Measurements from ENCODE around the gene LMO1.

- TF ChIP-seq ZNF70 (CRISPR knock-in tag; IDR thresholded peaks at IDR 0.05) = no peak
- no peak for TF ChIP-seq ARNTL (CRISPR knock-in tag; IDR thresholded peaks at IDR 0.05; ENCODE audit: borderline replicate concordance, low read depth)
- TF ChIP-seq, protein P1, sequence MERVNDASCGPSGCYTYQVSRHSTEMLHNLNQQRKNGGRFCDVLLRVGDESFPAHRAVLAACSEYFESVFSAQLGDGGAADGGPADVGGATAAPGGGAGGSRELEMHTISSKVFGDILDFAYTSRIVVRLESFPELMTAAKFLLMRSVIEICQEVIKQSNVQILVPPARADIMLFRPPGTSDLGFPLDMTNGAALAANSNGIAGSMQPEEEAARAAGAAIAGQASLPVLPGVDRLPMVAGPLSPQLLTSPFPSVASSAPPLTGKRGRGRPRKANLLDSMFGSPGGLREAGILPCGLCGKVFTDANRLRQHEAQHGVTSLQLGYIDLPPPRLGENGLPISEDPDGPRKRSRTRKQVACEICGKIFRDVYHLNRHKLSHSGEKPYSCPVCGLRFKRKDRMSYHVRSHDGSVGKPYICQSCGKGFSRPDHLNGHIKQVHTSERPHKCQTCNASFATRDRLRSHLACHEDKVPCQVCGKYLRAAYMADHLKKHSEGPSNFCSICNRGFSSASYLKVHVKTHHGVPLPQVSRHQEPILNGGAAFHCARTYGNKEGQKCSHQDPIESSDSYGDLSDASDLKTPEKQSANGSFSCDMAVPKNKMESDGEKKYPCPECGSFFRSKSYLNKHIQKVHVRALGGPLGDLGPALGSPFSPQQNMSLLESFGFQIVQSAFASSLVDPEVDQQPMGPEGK (CRISPR knock-in tag; IDR thresholded peaks at IDR 0.05; ENCODE audit: borderline replicate concordance) = no peak
- TF ChIP-seq, protein P2, sequence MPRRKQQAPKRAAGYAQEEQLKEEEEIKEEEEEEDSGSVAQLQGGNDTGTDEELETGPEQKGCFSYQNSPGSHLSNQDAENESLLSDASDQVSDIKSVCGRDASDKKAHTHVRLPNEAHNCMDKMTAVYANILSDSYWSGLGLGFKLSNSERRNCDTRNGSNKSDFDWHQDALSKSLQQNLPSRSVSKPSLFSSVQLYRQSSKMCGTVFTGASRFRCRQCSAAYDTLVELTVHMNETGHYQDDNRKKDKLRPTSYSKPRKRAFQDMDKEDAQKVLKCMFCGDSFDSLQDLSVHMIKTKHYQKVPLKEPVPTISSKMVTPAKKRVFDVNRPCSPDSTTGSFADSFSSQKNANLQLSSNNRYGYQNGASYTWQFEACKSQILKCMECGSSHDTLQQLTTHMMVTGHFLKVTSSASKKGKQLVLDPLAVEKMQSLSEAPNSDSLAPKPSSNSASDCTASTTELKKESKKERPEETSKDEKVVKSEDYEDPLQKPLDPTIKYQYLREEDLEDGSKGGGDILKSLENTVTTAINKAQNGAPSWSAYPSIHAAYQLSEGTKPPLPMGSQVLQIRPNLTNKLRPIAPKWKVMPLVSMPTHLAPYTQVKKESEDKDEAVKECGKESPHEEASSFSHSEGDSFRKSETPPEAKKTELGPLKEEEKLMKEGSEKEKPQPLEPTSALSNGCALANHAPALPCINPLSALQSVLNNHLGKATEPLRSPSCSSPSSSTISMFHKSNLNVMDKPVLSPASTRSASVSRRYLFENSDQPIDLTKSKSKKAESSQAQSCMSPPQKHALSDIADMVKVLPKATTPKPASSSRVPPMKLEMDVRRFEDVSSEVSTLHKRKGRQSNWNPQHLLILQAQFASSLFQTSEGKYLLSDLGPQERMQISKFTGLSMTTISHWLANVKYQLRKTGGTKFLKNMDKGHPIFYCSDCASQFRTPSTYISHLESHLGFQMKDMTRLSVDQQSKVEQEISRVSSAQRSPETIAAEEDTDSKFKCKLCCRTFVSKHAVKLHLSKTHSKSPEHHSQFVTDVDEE (CRISPR knock-in tag; IDR thresholded peaks at IDR 0.05) = no peak
- TF ChIP-seq, protein P3, sequence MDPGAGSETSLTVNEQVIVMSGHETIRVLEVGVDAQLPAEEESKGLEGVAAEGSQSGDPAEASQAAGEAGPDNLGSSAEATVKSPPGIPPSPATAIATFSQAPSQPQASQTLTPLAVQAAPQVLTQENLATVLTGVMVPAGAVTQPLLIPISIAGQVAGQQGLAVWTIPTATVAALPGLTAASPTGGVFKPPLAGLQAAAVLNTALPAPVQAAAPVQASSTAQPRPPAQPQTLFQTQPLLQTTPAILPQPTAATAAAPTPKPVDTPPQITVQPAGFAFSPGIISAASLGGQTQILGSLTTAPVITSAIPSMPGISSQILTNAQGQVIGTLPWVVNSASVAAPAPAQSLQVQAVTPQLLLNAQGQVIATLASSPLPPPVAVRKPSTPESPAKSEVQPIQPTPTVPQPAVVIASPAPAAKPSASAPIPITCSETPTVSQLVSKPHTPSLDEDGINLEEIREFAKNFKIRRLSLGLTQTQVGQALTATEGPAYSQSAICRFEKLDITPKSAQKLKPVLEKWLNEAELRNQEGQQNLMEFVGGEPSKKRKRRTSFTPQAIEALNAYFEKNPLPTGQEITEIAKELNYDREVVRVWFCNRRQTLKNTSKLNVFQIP (CRISPR knock-in tag; IDR thresholded peaks at IDR 0.05; ENCODE audit: borderline replicate concordance, low read depth) = no peak
- no peak for TF ChIP-seq ZC3H10 (CRISPR knock-in tag; IDR thresholded peaks at IDR 0.05)
- TF ChIP-seq RARB (CRISPR knock-in tag; IDR thresholded peaks at IDR 0.05) = no peak
- no peak for TF ChIP-seq ZNF8 (CRISPR knock-in tag; IDR thresholded peaks at IDR 0.05)
- TF ChIP-seq ZFP30 (CRISPR knock-in tag; IDR thresholded peaks at IDR 0.05) = no peak
- no peak for TF ChIP-seq ESRRG (CRISPR knock-in tag; IDR thresholded peaks at IDR 0.05)
Measured at GRCh38 chr11:8204596-8204995, 59.1 kb downstream of the LMO1 start.

Measured in SK-N-SH treated with all-trans-retinoic acid at 6 μM for 48 hours (cell line).